Measurements from ENCODE around the gene SLC7A6. TPM values are rescaled to one million over a fixed set of nuclear protein-coding genes. Genes with fewer than 3 reads are reported as not detected.

Gene SLC7A6
- total RNA-seq, 1 experiment from 2014 or later, result 28.5 TPM

DNA sequence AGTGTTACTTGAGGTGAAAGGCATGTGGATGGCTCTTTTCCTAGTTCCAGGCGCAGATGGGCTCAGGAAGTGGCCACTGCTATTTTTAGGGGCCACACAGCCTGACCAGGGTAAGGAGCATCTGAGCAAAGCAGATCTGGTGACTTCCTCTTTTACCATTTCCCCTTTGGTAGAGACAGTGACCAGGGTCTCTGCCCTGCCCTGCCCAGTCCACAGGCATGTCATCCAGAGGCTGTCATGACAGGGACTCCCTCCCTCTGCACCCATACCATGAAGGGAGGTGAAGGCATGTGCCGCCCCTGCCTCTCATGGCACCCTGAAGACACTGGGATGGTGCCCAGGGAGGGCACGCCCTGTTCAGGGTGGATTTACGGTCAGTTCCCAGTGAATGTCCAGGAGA lies 16.9 kb upstream of the SLC7A6 start:
- Histone ChIP-seq H3K9me2 (ENCODE audit: insufficient read depth) (no peaks in the 10 kb centered on the region), H4K20me1 (ENCODE audit: insufficient read depth) (no peaks in the 10 kb centered on the region), H3K36me3 (ENCODE audit: control insufficient read depth in 1 of 2, insufficient read depth in 2 of 2, low read length in 2 of 2) (no peaks in the 10 kb centered on the region; a peak in 1 of 4 replicates), H3K79me2 (ENCODE audit: insufficient read depth, low read length) (peaks cover 10% of the 10 kb centered on the region; the same call in 1 of the 2 replicates), H3K27ac (ENCODE audit: low read depth, low read length) (no peak overlapping the region), H3K4me2 (ENCODE audit: low read length) (no peak overlapping the region), H3K4me3 (replicated peaks in 1 of 2; ENCODE audit: low read depth in 1 of 2, low read length in 2 of 2) (no peak overlapping the region), H3K27me3 (ENCODE audit: insufficient read depth, low read length) (no peaks in the 10 kb centered on the region), H3K9ac (ENCODE audit: low read length) (no peak overlapping the region), H3K4me1 (ENCODE audit: control insufficient read depth in 1 of 2, insufficient read depth in 2 of 2, low read length in 2 of 2) (peaks cover 5 to 21% of the 10 kb centered on the region in 2 experiments; a peak in 3 of 4 replicates), H3K9me3 (ENCODE audit: control insufficient read depth in 1 of 2, insufficient read depth in 1 of 2, low read depth in 1 of 2, low read length in 2 of 2) (no peaks in the 10 kb centered on the region), H2AFZ (ENCODE audit: low read depth, low read length, poor library complexity, severe bottlenecking) (no peak overlapping the region)
- no peak for ATAC-seq
- ChIA-PET RAD21 (ENCODE audit: low non-redundant PET in 1 of 2, low total read pairs in 2 of 2, uncharacterized antibody in 2 of 2, unreplicated experiment in 2 of 2) (no interaction called here), CTCF (no interaction called here), POLR2A (no interaction called here)
- TF ChIP-seq, protein P1, sequence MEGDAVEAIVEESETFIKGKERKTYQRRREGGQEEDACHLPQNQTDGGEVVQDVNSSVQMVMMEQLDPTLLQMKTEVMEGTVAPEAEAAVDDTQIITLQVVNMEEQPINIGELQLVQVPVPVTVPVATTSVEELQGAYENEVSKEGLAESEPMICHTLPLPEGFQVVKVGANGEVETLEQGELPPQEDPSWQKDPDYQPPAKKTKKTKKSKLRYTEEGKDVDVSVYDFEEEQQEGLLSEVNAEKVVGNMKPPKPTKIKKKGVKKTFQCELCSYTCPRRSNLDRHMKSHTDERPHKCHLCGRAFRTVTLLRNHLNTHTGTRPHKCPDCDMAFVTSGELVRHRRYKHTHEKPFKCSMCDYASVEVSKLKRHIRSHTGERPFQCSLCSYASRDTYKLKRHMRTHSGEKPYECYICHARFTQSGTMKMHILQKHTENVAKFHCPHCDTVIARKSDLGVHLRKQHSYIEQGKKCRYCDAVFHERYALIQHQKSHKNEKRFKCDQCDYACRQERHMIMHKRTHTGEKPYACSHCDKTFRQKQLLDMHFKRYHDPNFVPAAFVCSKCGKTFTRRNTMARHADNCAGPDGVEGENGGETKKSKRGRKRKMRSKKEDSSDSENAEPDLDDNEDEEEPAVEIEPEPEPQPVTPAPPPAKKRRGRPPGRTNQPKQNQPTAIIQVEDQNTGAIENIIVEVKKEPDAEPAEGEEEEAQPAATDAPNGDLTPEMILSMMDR (IDR thresholded peaks at IDR 0.05 in 2 of 3, conservative IDR thresholded peaks at IDR 0.05 in 1 of 3; ENCODE audit: borderline replicate concordance in 1 of 3, insufficient read depth in 1 of 3, low read depth in 2 of 3, low read length in 2 of 3), result no peak
- TF ChIP-seq FOSL1 (IDR thresholded peaks at IDR 0.05; ENCODE audit: low read depth) (no peak), EZH2phosphoT487 (IDR thresholded peaks at IDR 0.05; ENCODE audit: borderline replicate concordance) (no peak), ZFX (IDR thresholded peaks at IDR 0.05) (no peak), POLR2A (IDR thresholded peaks at IDR 0.05; ENCODE audit: borderline replicate concordance, extremely low read depth, insufficient read depth, insufficient read length) (no peak), SP1 (IDR thresholded peaks at IDR 0.05; ENCODE audit: low read depth) (no peak), CBX3 (IDR thresholded peaks at IDR 0.05; ENCODE audit: low read depth) (no peak), RAD21 (IDR thresholded peaks at IDR 0.05; ENCODE audit: low read depth) (no peak)
- TF ChIP-seq, protein P2, sequence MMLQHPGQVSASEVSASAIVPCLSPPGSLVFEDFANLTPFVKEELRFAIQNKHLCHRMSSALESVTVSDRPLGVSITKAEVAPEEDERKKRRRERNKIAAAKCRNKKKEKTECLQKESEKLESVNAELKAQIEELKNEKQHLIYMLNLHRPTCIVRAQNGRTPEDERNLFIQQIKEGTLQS (IDR thresholded peaks at IDR 0.05), result no peak
- DNase-seq (ENCODE audit: low read depth, low spot score), result no peak
- intact Hi-C loops (cut with micrococcal nuclease), result no loop called here
- BruUV-seq (replicated peaks), result no TSS peak

DNA sequence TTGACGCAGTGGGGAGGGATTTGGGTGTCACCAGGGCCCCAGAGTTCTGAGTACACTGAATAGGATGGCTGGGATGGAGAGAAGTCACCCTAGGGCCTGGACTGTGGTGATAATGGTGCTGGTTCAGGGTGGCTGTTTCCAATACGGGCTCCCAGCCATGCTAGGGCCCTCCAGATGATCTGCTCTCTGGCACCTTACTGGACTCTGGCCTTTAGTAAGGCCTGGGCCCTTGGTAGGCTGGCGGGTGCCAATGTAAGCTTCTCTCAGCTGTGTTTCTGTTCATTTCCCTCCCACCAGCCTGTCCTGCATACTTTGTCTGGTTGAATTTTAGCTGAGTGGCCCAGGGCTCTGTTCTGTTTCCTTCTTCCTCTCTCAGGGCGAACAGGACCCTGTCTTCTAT lies 16.4 kb upstream of the SLC7A6 start:
- H3K9ac ChIP-seq (ENCODE audit: low read length), result no peak overlapping the region
- CTCF ChIA-PET, result no interaction called here
- RAD21 ChIA-PET (ENCODE audit: low non-redundant PET in 1 of 2, low total read pairs in 2 of 2, uncharacterized antibody in 2 of 2, unreplicated experiment in 2 of 2), result no interaction called here
- peaks cover 5 to 21% of the 10 kb centered on the region in 2 experiments; a peak in 3 of 4 replicates for H3K4me1 ChIP-seq (ENCODE audit: control insufficient read depth in 1 of 2, insufficient read depth in 2 of 2, low read length in 2 of 2)
- peaks cover 10% of the 10 kb centered on the region; the same call in 1 of the 2 replicates for H3K79me2 ChIP-seq (ENCODE audit: insufficient read depth, low read length)
- H3K9me3 ChIP-seq (ENCODE audit: control insufficient read depth in 1 of 2, insufficient read depth in 1 of 2, low read depth in 1 of 2, low read length in 2 of 2), result no peaks in the 10 kb centered on the region
- no peak overlapping the region for H3K27ac ChIP-seq (ENCODE audit: low read depth, low read length)
- no peak for DNase-seq (ENCODE audit: low read depth, low spot score)
- ATAC-seq, result no peak
- POLR2A ChIA-PET, result no interaction called here
- H3K4me2 ChIP-seq (ENCODE audit: low read length), result no peak overlapping the region
- no peaks in the 10 kb centered on the region; a peak in 1 of 4 replicates for H3K36me3 ChIP-seq (ENCODE audit: control insufficient read depth in 1 of 2, insufficient read depth in 2 of 2, low read length in 2 of 2)
- H3K4me3 ChIP-seq (replicated peaks in 1 of 2; ENCODE audit: low read depth in 1 of 2, low read length in 2 of 2), result no peak overlapping the region
- H3K9me2 ChIP-seq (ENCODE audit: insufficient read depth), result no peaks in the 10 kb centered on the region
- intact Hi-C loops (cut with micrococcal nuclease), result no loop called here
- BruUV-seq (replicated peaks), result no TSS peak
- H4K20me1 ChIP-seq (ENCODE audit: insufficient read depth), result no peaks in the 10 kb centered on the region
- no peak overlapping the region for H2AFZ ChIP-seq (ENCODE audit: low read depth, low read length, poor library complexity, severe bottlenecking)
- H3K27me3 ChIP-seq (ENCODE audit: insufficient read depth, low read length), result no peaks in the 10 kb centered on the region
- TF ChIP-seq JUND (IDR thresholded peaks at IDR 0.05) (no peak), YY1 (IDR thresholded peaks at IDR 0.05; ENCODE audit: extremely low read depth, insufficient replicate concordance, low read depth, low read length) (no peak), EZH2 (IDR thresholded peaks at IDR 0.05) (no peak), SIN3A (IDR thresholded peaks at IDR 0.05; ENCODE audit: low read depth) (no peak), ELF1 (IDR thresholded peaks at IDR 0.05; ENCODE audit: borderline replicate concordance, low read depth) (no peak)
- TF ChIP-seq, protein P3, sequence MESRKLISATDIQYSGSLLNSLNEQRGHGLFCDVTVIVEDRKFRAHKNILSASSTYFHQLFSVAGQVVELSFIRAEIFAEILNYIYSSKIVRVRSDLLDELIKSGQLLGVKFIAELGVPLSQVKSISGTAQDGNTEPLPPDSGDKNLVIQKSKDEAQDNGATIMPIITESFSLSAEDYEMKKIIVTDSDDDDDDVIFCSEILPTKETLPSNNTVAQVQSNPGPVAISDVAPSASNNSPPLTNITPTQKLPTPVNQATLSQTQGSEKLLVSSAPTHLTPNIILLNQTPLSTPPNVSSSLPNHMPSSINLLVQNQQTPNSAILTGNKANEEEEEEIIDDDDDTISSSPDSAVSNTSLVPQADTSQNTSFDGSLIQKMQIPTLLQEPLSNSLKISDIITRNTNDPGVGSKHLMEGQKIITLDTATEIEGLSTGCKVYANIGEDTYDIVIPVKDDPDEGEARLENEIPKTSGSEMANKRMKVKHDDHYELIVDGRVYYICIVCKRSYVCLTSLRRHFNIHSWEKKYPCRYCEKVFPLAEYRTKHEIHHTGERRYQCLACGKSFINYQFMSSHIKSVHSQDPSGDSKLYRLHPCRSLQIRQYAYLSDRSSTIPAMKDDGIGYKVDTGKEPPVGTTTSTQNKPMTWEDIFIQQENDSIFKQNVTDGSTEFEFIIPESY (IDR thresholded peaks at IDR 0.05; ENCODE audit: extremely low read depth, insufficient replicate concordance, low read length), result no peak
- TF ChIP-seq, protein P2 (IDR thresholded peaks at IDR 0.05), result no peak

Data from HCT116 (cell line).